T-helper 1 cell treated with Interleukin-12 subunit alpha and Interleukin-12 subunit beta and Interleukin-4 antibody, amounts not matched to agents 30 μg/mL and 1 μg/mL, for 36 hours (primary cell): ENCODE measurements around the gene COMP.
"Not testable (repeated sequence)": the region's sequence is repeated elsewhere in the genome, so short reads cannot be mapped to it uniquely, and the experiment has no call there.

Experiments used
- H3K27ac Mint-ChIP-seq: one replicate; pipeline ENCODE4 v1.8.0; 2021; ENCODE audit warnings: mild to moderate bottlenecking, mixed read lengths
- H3K27me3 Mint-ChIP-seq: one replicate; pipeline ENCODE4 v1.8.0; 2021; ENCODE audit warnings: low read depth, mixed read lengths
- H3K36me3 Mint-ChIP-seq: one replicate; pipeline ENCODE4 v1.8.0; 2021; ENCODE audit warnings: low read depth, mixed read lengths
- H3K4me1 Mint-ChIP-seq: one replicate; pipeline ENCODE4 v1.8.0; 2021; ENCODE audit warnings: low read depth, mixed read lengths
- H3K4me3 Mint-ChIP-seq: one replicate; pipeline ENCODE4 v1.8.0; 2021; ENCODE audit warnings: mild to moderate bottlenecking, moderate library complexity, mixed read lengths
- H3K9me3 Mint-ChIP-seq: one replicate; pipeline ENCODE4 v1.8.0; 2021; ENCODE audit warnings: mixed read lengths

COMP gene

GRCh38 chr19:18815673-18816072 lies 24.6 kb upstream of the COMP start:
- Mint-ChIP-seq H3K27me3 (no peaks in the 10 kb centered on the region), H3K4me3 (no peak overlapping the region), H3K4me1 (no peaks in the 10 kb centered on the region), H3K9me3 (no peaks in the 10 kb centered on the region), H3K27ac (no peak overlapping the region), H3K36me3 (no peaks in the 10 kb centered on the region)

GRCh38 chr19:18814063-18814462 lies 23.0 kb upstream of the COMP start:
- Mint-ChIP-seq H3K4me3 (no peak overlapping the region), H3K27me3 (peaks cover 3% of the 10 kb centered on the region)

GRCh38 chr19:18811638-18812037 lies 20.5 kb upstream of the COMP start:
- H3K4me3 Mint-ChIP-seq, H3K27me3 Mint-ChIP-seq, H3K27ac Mint-ChIP-seq, H3K9me3 Mint-ChIP-seq, H3K4me1 Mint-ChIP-seq, H3K36me3 Mint-ChIP-seq: not testable (repeated sequence)

More at GRCh38 chr19:18814063-18814462, 23.0 kb upstream of the COMP start:
- Mint-ChIP-seq H3K9me3 (no peaks in the 10 kb centered on the region), H3K27ac (no peak overlapping the region), H3K4me1 (peaks cover 2% of the 10 kb centered on the region), H3K36me3 (no peaks in the 10 kb centered on the region)

- no peaks in the 10 kb centered on the region for H3K36me3 Mint-ChIP-seq
- H3K27ac Mint-ChIP-seq: no peak overlapping the region
- no peak overlapping the region for H3K4me3 Mint-ChIP-seq
- peaks cover 2% of the 10 kb centered on the region for H3K4me1 Mint-ChIP-seq
- no peaks in the 10 kb centered on the region for H3K9me3 Mint-ChIP-seq
- peaks cover 3% of the 10 kb centered on the region for H3K27me3 Mint-ChIP-seq
Measured at GRCh38 chr19:18809149-18809868, 18.2 kb upstream of the COMP start.

- peaks cover 2% of the 10 kb centered on the region for H3K4me1 Mint-ChIP-seq
- H3K27me3 Mint-ChIP-seq: peaks cover 3% of the 10 kb centered on the region
- H3K36me3 Mint-ChIP-seq: no peaks in the 10 kb centered on the region
- H3K4me3 Mint-ChIP-seq: no peak overlapping the region
- no peak overlapping the region for H3K27ac Mint-ChIP-seq
- no peaks in the 10 kb centered on the region for H3K9me3 Mint-ChIP-seq
Measured at GRCh38 chr19:18807861-18808331, 16.8 kb upstream of the COMP start.

- H3K9me3 Mint-ChIP-seq: no peaks in the 10 kb centered on the region
- H3K27ac Mint-ChIP-seq: no peak overlapping the region
- peaks cover 6% of the 10 kb centered on the region for H3K27me3 Mint-ChIP-seq
- H3K4me3 Mint-ChIP-seq: no peak overlapping the region
- peaks cover 2% of the 10 kb centered on the region for H3K4me1 Mint-ChIP-seq
- no peaks in the 10 kb centered on the region for H3K36me3 Mint-ChIP-seq
Measured at GRCh38 chr19:18804643-18805042, 13.5 kb upstream of the COMP start.

- Mint-ChIP-seq H3K9me3 (no peaks in the 10 kb centered on the region), H3K36me3 (no peaks in the 10 kb centered on the region), H3K4me3 (no peak overlapping the region), H3K27ac (no peak overlapping the region), H3K27me3 (peaks cover 3% of the 10 kb centered on the region), H3K4me1 (no peaks in the 10 kb centered on the region)
Measured at GRCh38 chr19:18804139-18804601, 13.1 kb upstream of the COMP start.

- no peaks in the 10 kb centered on the region for H3K36me3 Mint-ChIP-seq
- H3K4me3 Mint-ChIP-seq: no peak overlapping the region
- no peaks in the 10 kb centered on the region for H3K9me3 Mint-ChIP-seq
- peaks cover 3% of the 10 kb centered on the region for H3K27me3 Mint-ChIP-seq
- H3K27ac Mint-ChIP-seq: no peak overlapping the region
- H3K4me1 Mint-ChIP-seq: no peaks in the 10 kb centered on the region
Measured at GRCh38 chr19:18803550-18804138, 12.5 kb upstream of the COMP start.

GRCh38 chr19:18802354-18802753 lies 11.2 kb upstream of the COMP start:
- Mint-ChIP-seq H3K27me3 (peaks cover 7% of the 10 kb centered on the region), H3K4me3 (no peak overlapping the region), H3K27ac (no peak overlapping the region), H3K9me3 (no peaks in the 10 kb centered on the region), H3K4me1 (no peaks in the 10 kb centered on the region), H3K36me3 (no peaks in the 10 kb centered on the region)

- no peaks in the 10 kb centered on the region for H3K4me1 Mint-ChIP-seq
- no peaks in the 10 kb centered on the region for H3K36me3 Mint-ChIP-seq
- H3K27ac Mint-ChIP-seq: no peak overlapping the region
- H3K27me3 Mint-ChIP-seq: peaks cover 20% of the 10 kb centered on the region
- no peak overlapping the region for H3K4me3 Mint-ChIP-seq
- H3K9me3 Mint-ChIP-seq: no peaks in the 10 kb centered on the region
Measured at GRCh38 chr19:18800636-18801035, 9.5 kb upstream of the COMP start.

GRCh38 chr19:18800079-18800478 lies 9.0 kb upstream of the COMP start:
- Mint-ChIP-seq H3K4me3 (no peak overlapping the region), H3K9me3 (no peaks in the 10 kb centered on the region), H3K27ac (no peak overlapping the region), H3K36me3 (no peaks in the 10 kb centered on the region), H3K4me1 (no peaks in the 10 kb centered on the region), H3K27me3 (peaks cover 20% of the 10 kb centered on the region)

- H3K36me3 Mint-ChIP-seq: no peaks in the 10 kb centered on the region
- no peaks in the 10 kb centered on the region for H3K4me1 Mint-ChIP-seq
- H3K27me3 Mint-ChIP-seq: peaks cover 25% of the 10 kb centered on the region
- H3K9me3 Mint-ChIP-seq: no peaks in the 10 kb centered on the region
- H3K27ac Mint-ChIP-seq: no peak overlapping the region
- no peak overlapping the region for H3K4me3 Mint-ChIP-seq
Measured at GRCh38 chr19:18799389-18799970, 8.4 kb upstream of the COMP start.

- H3K27me3 Mint-ChIP-seq: peaks cover 30% of the 10 kb centered on the region
- H3K36me3 Mint-ChIP-seq: no peaks in the 10 kb centered on the region
- no peak overlapping the region for H3K4me3 Mint-ChIP-seq
- no peak overlapping the region for H3K27ac Mint-ChIP-seq
- no peaks in the 10 kb centered on the region for H3K4me1 Mint-ChIP-seq
- H3K9me3 Mint-ChIP-seq: no peaks in the 10 kb centered on the region
Measured at GRCh38 chr19:18798384-18799352, 7.6 kb upstream of the COMP start.

- no peak overlapping the region for H3K4me3 Mint-ChIP-seq
- H3K9me3 Mint-ChIP-seq: no peaks in the 10 kb centered on the region
- H3K36me3 Mint-ChIP-seq: no peaks in the 10 kb centered on the region
- no peak overlapping the region for H3K27ac Mint-ChIP-seq
- peaks cover 49% of the 10 kb centered on the region for H3K27me3 Mint-ChIP-seq
- H3K4me1 Mint-ChIP-seq: no peaks in the 10 kb centered on the region
Measured at GRCh38 chr19:18796239-18796638, 5.1 kb upstream of the COMP start.
